ENCODE results near the gene CLTA. TPM values are rescaled to one million over a fixed set of nuclear protein-coding genes. Genes with fewer than 3 reads are reported as not detected.

CLTA gene
- total RNA-seq, 1 experiment from 2014 or later = 195 TPM

DNA sequence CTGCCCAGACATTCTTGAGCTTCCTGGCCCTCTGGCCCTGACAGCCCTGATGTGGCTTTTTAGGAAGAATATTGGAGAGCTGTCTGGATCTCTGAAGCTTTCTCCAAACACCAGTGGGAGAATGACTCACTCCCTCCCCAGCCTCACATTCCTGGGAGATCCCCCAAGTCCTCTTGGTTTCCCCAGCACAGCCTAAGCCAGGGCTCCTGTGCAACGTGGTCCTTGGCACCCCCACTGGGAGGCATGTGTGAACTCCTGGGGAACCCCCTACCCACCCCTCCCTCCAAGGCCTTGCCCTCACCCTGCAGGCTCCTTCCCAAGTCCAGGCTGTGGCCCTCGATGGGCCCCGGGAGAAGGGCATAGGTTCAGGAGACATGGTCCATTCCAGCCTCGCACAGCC, 41.5 kb upstream of the CLTA start:
- Histone ChIP-seq H2AK5ac (ENCODE audit: insufficient read length, low read length) (no peak overlapping the region), H3K4me1 (ENCODE audit: insufficient read depth, low read length) (peaks cover 3% of the 10 kb centered on the region; the same call in 1 of the 2 replicates), H2BK12ac (ENCODE audit: insufficient read length, low read depth, low read length) (no peak overlapping the region), H3K4ac (ENCODE audit: low read depth, low read length) (no peak overlapping the region), H3K23ac (ENCODE audit: insufficient read length, low read depth, low read length) (no peak overlapping the region), H4K20me1 (ENCODE audit: control insufficient read depth, insufficient read depth, insufficient read length) (no peaks in the 10 kb centered on the region), H4K5ac (ENCODE audit: insufficient read length, low read depth, low read length) (no peak overlapping the region), H2BK15ac (ENCODE audit: low read depth, low read length) (no peak overlapping the region), H3K79me2 (ENCODE audit: insufficient read depth, low read length) (no peaks in the 10 kb centered on the region), H3T11ph (ENCODE audit: low read length) (no peak overlapping the region), H3K27ac (ENCODE audit: insufficient read length, low read depth, low read length) (no peak overlapping the region), H4K91ac (ENCODE audit: insufficient read length, low read depth, low read length) (no peak overlapping the region), H3K9me3 (ENCODE audit: control insufficient read depth, low read depth, low read length) (no peaks in the 10 kb centered on the region), H4K8ac (replicated peaks; ENCODE audit: insufficient read length, low read depth, low read length) (no peak overlapping the region), H3K4me2 (ENCODE audit: insufficient read depth, insufficient read length, low read length) (no peak overlapping the region), H3K27me3 (ENCODE audit: insufficient read depth, low read length) (no peaks in the 10 kb centered on the region), H3K23me2 (ENCODE audit: insufficient read length, low read depth, low read length, poor library complexity, severe bottlenecking) (no peaks in the 10 kb centered on the region), H2BK20ac (ENCODE audit: low read depth, low read length, poor library complexity, severe bottlenecking) (no peak overlapping the region), H3K9ac (ENCODE audit: extremely low read depth, insufficient read length, low read length) (no peak overlapping the region), H3K79me1 (ENCODE audit: insufficient read depth, low read depth, low read length, poor library complexity, severe bottlenecking) (no peaks in the 10 kb centered on the region), H3K56ac (ENCODE audit: insufficient read length, low read depth, low read length) (no peak overlapping the region), H2AFZ (ENCODE audit: low read length) (no peak overlapping the region), H2BK5ac (ENCODE audit: insufficient read length, low read length) (no peak overlapping the region), H3K18ac (ENCODE audit: insufficient read length, low read depth, low read length) (no peak overlapping the region), H2BK120ac (ENCODE audit: low read depth, low read length, poor library complexity, severe bottlenecking) (no peak overlapping the region), H3K14ac (ENCODE audit: insufficient read depth, low read length) (no peak overlapping the region)
- H3K4me3 Mint-ChIP-seq = no peak overlapping the region
- no CpG with 5 or more reads among the region's 4 CpGs for WGBS (ENCODE audit: extremely low coverage, insufficient read length, low lambda C conversion rate)
- no peak for DNase-seq
- H3K36me3 Mint-ChIP-seq (ENCODE audit: insufficient read depth in 1 of 3, low read depth in 3 of 3) = peaks cover 13 to 19% (median 16%) of the 10 kb centered on the region in 3 experiments; a peak in 6 of 7 replicates
- TF ChIP-seq, protein P1, sequence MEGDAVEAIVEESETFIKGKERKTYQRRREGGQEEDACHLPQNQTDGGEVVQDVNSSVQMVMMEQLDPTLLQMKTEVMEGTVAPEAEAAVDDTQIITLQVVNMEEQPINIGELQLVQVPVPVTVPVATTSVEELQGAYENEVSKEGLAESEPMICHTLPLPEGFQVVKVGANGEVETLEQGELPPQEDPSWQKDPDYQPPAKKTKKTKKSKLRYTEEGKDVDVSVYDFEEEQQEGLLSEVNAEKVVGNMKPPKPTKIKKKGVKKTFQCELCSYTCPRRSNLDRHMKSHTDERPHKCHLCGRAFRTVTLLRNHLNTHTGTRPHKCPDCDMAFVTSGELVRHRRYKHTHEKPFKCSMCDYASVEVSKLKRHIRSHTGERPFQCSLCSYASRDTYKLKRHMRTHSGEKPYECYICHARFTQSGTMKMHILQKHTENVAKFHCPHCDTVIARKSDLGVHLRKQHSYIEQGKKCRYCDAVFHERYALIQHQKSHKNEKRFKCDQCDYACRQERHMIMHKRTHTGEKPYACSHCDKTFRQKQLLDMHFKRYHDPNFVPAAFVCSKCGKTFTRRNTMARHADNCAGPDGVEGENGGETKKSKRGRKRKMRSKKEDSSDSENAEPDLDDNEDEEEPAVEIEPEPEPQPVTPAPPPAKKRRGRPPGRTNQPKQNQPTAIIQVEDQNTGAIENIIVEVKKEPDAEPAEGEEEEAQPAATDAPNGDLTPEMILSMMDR (conservative IDR thresholded peaks at IDR 0.05) = no peak
- H3K27me3 Mint-ChIP-seq (ENCODE audit: low read depth) = peaks cover 11% of the 10 kb centered on the region
- 0 out of 4 replicates have a peak, but pooled peaks cover 0 to 3% of the 10 kb centered on the region in 2 experiments for H3K4me1 Mint-ChIP-seq
- H3K27ac Mint-ChIP-seq = no peak overlapping the region
- peaks cover 12 to 13% of the 10 kb centered on the region in 2 experiments for H3K9me3 Mint-ChIP-seq

Measured in H9 (cell line).